SW480 (cell line): ENCODE measurements around the gene FAM163B.

Experiments used
- DNase-seq: peaks from one replicate; pipeline ENCODE4 v3.0.0-alpha.2; 2016; ENCODE audit warnings: low spot score

The FAM163B gene

DNA sequence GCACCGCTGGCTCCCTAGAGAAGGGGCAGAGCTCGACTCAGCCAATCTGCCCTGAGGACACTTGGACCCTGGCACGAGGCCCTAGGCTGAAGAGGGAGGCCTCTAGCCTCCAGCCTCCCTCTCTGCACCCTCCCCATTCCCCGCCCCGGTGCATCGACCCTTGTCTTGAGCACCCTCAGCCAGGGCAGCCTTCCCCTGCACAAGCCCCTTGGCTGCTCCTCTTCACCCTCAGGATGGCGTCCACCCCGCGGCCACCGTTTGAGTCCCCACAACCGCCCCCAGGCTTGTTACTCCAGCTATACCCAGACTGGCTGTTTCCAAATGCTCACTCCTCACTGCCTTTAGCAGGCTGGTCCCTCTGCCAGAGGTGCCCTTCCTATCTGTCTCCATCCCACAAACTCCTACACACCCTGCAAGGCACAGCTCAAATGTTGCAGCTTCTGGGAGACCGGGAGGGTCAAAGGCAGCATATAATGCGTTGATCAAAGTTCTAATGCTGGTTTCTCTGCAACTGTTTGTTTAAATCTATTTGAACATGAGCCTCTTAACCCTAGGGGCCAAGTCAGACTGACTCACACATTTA lies 6.5 kb upstream of the FAM163B start:
- no peak for DNase-seq

DNA sequence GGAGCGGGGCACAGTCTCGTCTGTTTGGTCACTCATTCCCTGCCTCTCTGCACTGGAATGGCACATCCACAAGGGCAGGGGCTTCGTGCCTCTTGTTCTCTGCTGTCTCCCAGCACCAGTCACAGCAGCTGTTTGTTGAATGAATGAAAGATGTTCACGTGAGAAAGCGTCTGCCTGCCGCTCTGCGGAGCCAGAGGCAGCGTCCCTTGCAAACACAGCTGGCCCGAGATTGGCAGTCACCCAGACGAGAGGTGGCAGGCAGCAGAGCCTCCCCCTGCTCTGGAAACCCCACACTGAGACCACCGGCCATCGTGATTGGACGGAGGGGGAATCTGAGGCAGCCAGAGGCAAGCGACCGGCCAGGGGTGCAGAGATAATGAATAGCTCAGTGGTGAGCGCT lies 6.0 kb upstream of the FAM163B start:
- DNase-seq = no peak

DNA sequence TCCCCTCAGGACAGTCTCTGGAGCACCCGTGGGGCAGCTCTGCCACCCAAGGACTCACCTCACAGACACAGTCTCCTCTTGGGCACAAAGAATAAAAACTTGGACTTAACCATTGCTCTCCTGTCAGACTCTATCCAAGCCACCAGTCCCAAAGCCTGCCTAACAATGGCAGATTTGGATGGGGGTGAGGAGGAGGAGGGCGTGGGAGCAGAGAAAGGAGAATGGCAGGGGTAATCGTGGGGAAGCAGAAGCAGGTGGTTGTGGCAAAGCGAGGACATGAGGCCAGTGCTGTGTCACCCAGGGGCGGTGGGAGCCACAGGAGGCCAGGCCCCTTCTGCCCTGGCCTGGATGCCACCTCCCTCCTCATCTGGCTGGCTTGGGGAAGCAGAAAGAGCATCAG lies 5.5 kb upstream of the FAM163B start:
- DNase-seq = no peak

DNA sequence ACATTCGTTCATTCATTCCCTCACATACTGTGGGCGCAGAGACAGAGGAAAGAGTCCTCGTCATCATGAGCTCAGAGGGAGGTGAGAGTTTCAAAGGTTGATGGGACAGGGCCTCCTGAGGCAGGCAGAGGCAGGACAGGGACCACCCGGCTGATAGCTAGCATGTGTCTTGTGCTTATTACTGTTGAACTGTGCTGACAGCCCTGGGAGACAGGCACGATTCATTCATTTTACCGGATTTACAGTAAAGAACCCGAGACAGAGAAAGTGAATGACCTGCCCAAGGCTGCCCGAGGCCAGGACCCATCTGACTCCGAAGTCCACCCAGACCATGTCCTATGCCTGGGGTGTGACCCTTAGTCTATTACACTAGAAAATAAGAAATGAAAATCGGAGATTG lies 4.9 kb upstream of the FAM163B start:
- DNase-seq = no peak

DNA sequence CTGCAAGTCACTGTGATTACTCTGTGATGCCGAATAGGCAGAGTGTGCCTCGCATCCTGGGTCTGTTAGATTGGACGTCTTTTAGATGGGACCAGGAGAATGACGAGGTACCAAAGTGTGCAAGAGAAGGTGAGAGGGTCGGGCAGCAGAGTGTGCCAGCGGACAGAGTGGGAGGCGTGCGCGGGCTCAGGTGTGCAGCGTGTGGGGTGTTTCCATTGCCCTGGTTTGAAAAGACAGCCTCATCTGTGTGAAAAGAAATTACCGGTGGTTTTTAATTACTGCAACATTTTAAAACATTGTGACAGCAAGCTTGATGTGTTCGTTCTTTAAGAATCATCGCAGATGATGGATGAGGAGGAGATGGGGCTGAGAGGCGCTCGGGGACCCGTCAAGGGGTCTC lies 4.2 kb upstream of the FAM163B start:
- DNase-seq = no peak

DNA sequence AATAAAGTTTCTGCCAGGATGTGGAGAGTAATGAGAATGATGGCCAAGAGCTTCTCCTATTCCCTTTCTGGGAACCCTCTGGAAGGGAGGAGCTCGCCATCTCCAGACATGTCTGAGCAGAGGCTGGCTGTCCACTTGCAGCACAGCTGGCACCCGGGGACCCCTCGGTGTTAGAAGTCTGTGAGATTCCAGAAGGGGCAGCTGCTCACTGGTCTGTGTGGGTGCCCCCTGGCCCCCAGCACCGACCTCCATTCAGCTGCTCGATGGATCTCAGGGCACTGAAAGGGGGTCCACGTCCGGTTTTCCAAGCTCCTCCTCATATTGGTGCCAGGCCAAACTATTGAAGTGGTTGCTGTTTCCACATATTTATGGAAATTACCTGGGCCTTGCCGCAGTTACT lies 3.6 kb upstream of the FAM163B start:
- no peak for DNase-seq

DNA sequence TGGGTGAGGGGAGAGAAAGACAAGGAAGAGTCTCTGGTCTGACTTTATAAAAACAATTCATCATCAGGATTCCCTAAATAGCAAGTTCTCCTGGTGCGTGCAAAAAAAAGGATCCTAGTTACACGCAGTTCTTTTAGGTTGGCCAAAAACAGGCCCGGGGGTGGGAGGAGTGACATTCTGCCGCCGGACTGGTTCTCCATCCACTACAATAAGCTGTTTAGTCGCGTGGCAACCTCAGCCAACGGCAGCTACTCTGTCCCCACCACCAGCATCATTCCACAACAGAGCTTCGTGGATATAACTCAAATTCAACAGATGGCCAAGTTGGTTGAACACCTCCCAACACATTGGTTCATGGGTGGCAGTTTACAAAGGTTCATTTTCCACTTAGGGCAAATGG lies 2.9 kb upstream of the FAM163B start:
- no peak for DNase-seq

DNA sequence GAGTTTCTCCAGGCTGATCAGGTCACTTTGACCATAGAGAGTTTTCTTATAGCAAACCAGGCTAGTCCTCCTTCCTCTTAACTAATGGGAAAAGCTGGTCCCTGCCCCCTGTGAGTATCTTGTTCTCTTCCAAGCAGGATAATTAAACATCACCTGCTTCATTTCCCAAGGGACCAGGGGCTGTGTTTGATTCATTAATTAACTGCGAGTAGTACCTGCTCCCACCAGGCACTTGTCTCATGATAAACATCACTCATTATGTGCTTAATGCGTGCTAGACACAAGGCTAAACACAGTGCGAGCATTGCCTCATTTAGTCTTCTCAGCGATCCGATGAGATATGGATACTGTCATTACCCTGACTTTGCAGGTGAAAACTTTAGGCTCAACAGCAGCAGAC lies 1.7 kb upstream of the FAM163B start:
- DNase-seq = no peak

DNA sequence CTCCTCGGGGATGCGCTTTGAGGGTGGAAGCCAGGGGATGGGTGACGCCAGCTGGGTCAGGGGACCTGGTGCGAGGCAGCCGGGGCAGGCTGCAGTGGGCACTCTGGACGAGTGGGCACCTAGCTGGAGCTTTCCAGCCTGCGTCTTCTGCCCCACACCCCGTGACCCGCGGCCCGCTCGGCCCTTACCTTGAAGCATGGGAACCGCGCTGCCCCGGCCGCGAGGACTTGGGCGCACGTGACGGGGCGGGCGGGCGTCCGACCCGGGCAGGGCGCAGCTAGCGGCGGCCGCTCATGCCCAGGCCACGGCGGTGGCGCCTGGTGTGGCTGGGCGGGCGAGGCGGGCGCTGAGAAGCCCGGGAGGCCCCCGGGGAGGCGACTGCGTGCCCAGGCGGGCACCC lies 300 bp downstream of the FAM163B start:
- DNase-seq = no peak

DNA sequence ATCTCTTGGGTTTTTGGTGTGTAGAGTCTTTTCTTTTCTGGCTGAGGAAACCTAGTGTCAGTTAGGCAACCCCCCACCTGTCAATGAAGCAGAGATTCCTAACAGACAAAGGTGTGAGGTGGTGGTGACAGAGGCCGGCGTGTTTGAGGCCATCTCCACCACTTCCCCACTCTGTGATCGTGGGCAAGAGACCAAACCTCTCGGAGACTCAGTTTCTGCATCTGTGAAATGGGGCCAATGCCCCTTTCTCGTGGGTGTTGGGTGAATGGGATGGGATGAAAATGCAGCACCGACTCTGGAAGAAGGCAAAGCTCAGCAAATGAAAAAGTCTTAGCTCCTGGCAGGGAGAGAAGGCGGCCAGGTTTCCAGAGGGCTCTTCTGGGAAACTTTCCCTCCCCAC lies 807 bp downstream of the FAM163B start:
- DNase-seq = no peak

DNA sequence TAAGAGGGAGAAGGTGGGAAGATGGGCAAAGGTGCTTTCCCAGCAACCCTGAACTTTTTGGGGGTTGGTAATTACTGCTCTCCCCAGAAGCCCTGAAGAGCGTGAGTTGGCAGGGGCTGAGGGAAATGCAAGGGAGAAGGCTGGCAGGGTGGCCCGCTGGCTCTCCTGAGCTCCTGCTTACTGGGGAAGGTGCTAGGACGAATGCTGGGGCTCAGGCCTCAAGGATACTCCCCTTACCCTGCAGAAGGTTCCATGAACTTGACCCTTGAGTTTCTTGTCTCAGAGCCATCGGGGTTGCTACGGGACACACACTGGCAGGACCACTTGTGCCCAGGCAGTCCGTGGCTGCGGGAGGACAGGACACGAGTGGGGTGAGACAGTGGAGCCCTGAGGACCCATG lies 1.2 kb downstream of the FAM163B start:
- no peak for DNase-seq

DNA sequence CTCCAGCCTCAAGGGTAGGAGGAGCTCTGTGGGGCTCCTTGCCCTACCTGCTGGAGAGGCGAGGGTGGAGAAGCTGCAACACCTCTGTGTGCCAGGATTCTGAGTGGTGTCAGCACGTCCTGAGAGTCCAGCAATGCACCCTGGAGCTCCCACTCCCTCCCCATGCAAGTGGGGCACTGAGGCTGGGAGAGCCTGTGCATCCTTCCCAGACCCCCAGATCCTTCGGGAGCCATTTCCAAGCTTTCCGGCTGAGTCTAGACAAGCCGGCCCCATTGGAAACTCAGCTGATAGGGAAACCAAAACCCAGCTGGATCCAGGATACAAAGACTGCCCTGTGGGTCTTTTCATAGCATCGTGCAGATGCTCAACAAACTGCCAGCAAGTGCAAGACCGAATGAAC lies 1.8 kb downstream of the FAM163B start:
- DNase-seq = no peak

DNA sequence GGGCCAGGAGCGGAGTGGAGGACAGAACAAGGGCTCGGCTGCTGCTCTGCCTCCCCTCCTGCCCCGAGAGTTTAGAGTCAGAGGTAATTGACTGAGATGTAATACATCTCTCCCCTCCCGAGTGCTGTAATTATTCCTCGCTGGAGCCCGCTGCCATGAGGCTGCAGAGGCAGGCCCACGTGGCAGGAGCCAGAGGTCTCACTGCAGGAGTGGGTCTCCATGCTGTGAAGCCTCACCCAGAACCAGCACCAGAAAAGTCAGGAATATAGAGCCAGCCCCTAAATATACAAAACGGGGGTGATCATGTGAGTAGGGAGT lies 2.5 kb downstream of the FAM163B start:
- DNase-seq = no peak

DNA sequence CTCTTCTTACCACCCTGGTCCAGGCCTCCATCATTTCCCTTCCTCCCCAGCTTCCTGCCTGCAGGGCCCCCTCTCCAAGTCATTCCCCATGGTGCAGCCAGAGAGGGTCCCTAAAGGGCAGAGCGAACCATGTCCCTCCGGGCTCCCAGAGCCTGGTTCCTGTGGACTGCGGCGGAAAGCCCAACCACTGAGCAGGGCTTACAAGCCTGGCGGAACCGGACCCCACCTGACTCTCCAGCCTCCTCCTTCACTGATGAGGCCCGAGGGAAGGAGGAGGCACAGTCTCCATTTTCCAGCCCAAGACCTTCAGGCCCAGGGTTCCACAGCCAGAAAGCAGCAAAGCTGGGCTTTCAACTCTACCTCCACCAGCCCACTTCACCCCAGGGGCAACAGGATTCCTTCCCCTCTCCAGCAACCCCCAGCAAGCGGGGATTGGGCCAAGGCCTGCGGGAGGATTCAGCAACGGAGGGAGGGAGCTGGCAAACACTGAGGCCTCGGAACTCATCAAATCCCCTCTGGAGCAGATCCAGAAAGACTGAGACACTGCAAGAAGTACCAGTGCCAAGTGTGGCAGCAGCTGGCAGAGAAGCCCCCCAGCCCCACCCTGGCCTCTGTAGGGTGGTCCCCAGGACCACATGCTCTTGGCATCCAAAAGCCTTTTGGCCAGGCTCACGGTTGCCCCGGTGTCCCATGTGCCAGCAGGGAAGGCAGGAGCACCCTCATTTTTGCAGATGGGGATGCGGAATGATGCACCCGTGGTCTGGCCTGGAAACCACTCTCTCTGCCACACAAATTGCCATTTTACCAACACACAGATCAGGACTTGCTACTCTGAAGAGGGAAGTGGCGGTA lies 3.1 kb downstream of the FAM163B start:
- no peak for DNase-seq

DNA sequence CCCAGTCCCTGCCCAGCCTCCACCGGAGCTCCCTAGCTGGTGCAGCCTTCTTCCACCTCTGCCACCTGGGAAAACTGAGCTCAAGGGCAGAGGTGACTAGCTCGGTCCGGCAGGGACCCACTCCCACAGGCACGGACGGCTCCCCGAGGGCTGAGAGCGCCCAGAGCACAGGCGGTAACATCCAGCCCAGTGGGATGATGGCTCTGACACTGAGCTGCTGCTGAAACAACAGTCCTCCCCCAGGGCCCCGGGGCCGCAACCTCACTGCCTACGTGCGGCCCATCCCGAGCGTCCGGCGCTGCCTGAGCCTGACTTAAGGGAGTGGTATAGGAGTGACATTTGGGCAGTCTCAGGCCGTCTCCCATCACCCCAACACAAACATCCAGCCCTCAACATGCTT lies 3.7 kb downstream of the FAM163B start:
- no peak for DNase-seq

DNA sequence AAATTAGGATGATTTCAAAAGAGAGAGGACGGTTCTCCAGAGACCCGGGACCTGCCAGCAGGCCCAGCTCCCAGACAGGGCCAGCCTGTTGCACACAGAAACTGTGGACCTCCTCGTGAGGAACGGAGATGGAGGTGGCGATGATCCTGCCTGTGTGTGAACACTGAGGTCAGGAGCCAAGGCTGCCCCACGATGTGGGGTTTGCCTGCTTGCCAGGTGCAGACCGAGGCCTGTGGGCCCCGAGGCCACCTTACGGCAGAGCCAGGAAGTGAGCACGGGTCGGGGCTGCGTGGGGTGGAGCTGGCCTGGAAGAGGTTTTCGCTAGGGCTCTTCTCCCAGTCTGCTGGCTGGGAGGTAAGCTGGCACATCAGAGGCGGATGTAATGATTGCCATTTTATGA lies 4.3 kb downstream of the FAM163B start:
- no peak for DNase-seq

DNA sequence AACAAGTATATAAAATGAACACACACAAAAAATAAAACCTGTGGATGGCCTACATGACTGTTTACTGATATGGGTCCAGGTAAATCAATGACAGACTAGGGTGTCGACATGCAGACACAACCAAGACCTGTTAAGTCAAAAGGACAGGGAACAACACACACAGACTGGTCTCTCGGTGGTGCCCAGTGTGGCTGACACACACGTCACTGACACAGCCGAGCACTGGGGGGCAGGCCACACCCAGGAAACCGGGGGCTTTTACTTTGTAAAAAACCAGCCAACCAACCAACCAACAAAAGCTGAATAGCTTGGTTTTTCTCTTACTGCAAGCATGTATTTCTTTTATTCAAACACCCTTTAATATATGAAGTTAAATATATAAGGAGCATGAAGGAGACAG lies 5.0 kb downstream of the FAM163B start:
- peak; percentile 45 for DNase-seq

DNA sequence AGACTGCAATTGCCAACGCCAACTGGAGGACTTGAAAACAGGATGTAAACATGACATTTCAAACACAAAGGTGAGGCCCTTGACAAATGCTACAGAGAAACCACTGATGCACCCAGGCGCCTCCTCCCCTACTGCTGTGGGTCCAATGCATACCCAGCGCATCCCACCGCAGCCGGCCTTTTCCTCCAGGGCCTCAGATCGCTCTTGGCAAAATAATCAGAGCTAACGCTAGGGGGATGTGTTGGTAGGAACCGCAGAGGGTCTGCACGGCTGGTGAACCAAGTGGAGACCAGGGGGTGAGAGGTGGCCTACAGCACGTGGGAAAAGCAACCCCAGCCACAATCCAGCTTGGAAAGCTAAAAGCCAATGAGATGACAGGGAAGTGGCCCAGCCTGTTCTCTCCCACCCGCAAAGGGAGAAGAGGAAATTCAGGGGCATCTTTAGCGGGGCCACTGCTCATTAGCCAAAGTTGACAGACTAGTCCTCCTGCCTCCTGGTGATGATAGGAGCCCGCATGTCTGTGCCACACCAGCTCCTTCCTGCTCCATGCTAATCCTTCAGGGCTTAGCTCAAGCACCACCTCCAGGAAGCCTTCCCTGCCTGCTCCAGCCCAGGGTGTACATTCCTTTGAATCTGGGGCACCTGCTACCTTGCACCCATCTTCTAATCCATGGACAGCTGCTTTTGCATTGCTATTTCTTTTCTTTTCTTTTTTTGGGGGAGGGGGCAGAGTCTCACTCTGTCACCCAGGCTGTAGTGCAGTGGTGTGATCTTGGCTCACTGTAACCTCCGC lies 5.9 kb downstream of the FAM163B start:
- DNase-seq = no peak

DNA sequence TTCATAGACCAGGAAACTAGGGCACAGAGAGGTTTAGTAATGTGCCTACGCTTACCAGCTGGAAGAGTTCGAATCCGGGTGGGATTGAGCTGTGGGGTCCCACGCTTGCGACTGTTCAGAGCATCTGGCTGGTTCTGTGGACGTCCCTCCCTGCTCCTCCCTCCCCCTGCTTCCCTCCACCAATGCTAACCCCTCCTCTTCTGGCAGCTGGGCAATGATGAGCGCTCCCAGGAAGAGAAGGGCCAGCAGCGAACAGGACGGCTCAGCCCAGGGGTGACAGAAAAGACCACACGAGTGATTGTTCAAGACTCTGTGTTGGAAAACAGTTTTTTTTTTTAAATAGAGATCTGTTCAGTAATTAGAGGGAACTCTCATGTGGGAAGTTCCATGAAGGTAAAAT lies 6.9 kb downstream of the FAM163B start:
- DNase-seq = no peak

DNA sequence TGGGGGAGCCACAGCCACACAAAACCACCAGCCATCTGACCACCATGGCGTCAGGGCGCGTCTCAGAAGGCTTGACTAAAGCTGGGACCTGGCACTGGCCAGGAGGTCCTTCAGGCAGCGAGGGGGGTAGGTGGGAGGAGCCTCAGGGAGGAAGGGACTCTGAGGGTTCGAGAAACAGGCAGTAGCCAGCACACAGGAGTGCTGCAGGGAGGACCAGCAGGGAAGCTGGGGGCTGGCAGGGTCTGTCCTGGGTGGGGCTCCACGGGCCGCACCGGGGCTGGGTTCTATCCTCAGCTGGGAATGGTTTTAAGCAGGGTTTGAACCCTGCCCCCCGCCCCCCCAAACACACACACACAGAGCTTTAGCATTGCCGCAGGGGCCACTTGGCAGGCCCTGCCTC lies 7.4 kb downstream of the FAM163B start:
- no peak for DNase-seq

DNA sequence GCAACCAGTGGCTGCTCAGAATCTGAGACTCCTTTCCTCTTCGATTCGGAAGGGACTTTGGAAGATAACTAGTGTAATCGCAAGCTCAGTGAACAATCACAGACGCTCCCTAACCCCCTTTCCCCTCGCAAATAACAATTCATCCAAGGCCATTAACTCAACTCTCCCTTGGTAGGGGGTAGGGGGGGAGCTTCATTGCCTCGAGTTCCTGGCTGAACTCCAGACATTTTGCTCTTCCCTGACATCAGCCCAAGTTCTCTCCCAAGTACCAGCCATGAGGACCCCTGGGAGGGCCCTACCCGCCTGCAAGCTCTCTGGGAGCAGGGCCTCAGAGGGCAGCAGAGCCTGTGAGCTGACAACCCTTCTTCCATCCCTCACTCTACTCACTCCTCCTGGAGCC lies 8.4 kb downstream of the FAM163B start:
- no peak for DNase-seq

DNA sequence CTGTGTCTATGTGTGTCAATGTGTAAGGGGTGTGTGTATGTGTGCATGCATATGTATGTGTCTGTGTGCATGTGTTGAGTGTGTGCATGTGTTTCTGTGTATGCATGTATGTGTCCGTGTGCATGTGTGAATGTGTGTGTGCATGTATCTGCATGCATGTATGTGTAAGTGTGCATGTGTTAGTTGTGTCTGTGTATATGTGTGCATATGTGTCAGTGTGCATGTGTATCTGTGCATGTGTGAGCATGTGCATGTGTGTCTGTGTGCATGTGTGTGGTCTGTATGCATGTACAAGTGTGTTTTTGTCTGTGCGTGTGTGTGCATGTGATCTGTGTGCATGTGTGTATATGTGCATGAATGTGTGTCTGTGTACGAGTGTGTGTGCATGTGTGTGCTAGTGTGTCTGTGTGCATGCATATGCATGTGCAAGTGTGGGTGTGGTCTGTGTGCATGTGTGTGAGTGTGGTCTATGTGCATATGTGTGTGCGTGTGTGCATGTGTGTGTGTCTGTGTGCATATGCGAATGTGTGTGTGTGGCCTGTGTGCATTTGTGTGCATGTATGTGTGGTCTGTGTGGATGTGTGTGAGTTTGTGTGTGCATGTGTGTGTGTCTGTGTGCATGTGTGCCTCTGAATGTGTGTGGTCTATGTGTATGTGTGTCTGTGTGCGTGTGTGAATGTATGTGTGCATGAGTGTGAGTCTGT lies 9.6 kb downstream of the FAM163B start:
- no peak for DNase-seq

DNA sequence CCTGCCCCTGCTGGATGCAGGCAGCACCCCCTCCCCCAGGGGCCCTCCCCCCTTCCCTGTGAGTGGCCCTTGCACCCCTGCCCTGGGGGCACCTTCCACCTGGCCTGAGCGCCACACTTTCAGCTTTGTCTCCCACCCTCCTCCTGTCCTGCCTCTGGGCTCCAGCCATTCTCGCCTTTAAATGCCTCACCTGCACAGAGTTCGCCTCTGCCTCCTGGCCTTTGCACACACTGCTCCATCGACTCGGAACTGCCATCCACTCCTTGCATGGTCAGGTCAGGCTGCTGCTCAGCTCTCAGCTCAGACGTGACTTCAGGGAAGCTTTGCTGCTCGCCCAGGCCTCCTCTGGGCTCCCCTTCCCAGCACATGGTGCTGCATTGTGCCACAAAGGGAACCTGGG lies 10.2 kb downstream of the FAM163B start:
- DNase-seq = no peak
